GM12865 (cell line): ENCODE data around the gene PPEF1.

ENCODE experiments used
- DNase-seq: peaks from one replicate; pipeline ENCODE4 v3.0.0; 2010; ENCODE audit warnings: low read depth
- H3K4me3 ChIP-seq: 2 replicates; pipeline ENCODE4 v1.5.1; 2011; ENCODE audit warnings: mild to moderate bottlenecking, low read depth, low read length, control low read depth
- CTCF ChIP-seq: IDR thresholded peaks from 2 replicates; pipeline ENCODE4 v1.5.1; 2011; ENCODE audit warnings: low read length, control low read depth, low read depth, inconsistent platforms; ENCODE audit not compliant: insufficient read depth; ENCODE audit errors: missing control alignments

PPEF1 gene

GRCh38 chrX:18701621-18702361, 5.7 kb upstream of the PPEF1 start:
- TF ChIP-seq CTCF, result no peak
- H3K4me3 ChIP-seq, result no peak overlapping the region
- no peak for DNase-seq

- DNase-seq, result no peak
- no peak for TF ChIP-seq CTCF
- no peak overlapping the region for H3K4me3 ChIP-seq
These were observed 4.9 kb upstream of the PPEF1 start for GRCh38 chrX:18702362-18703195.

- H3K4me3 ChIP-seq, result no peak overlapping the region
- no peak for DNase-seq
- TF ChIP-seq CTCF, result no peak
These were observed 2.4 kb downstream of the PPEF1 start for GRCh38 chrX:18709833-18710232.

GRCh38 chrX:18714910-18715309, 7.5 kb downstream of the PPEF1 start:
- no peak overlapping the region for H3K4me3 ChIP-seq
- no peak for TF ChIP-seq CTCF
- no peak for DNase-seq

- no peak for DNase-seq
- H3K4me3 ChIP-seq, result no peak overlapping the region
- no peak for TF ChIP-seq CTCF
These were observed 12.4 kb downstream of the PPEF1 start for GRCh38 chrX:18719852-18720251.

- no peak overlapping the region for H3K4me3 ChIP-seq
- no peak for DNase-seq
These were observed 14.4 kb downstream of the PPEF1 start for GRCh38 chrX:18721683-18722499.

More at GRCh38 chrX:18721683-18722499, 14.4 kb downstream of the PPEF1 start:
- TF ChIP-seq CTCF, result no peak
